Rectal smooth muscle tissue (tissue), 1 donor: Measurements from ENCODE around the gene ARHGAP6.

Experiments
- H3K27ac ChIP-seq: one replicate; pipeline ENCODE4 v1.7.0; 2013; ENCODE audit warnings: low read depth, low read length, inconsistent platforms
- H3K27me3 ChIP-seq: one replicate; pipeline ENCODE4 v1.7.0; 2013; ENCODE audit warnings: low read length; ENCODE audit not compliant: control insufficient read depth, insufficient read depth
- H3K36me3 ChIP-seq: one replicate; pipeline ENCODE4 v1.7.0; 2013; ENCODE audit warnings: low read length; ENCODE audit not compliant: control insufficient read depth, insufficient read depth
- H3K4me1 ChIP-seq: one replicate; pipeline ENCODE4 v1.7.0; 2013; ENCODE audit warnings: low read length; ENCODE audit not compliant: control insufficient read depth, insufficient read depth
- H3K4me3 ChIP-seq: one replicate; pipeline ENCODE4 v1.7.0; 2013; ENCODE audit warnings: low read length
- H3K9ac ChIP-seq: one replicate; pipeline ENCODE4 v1.7.0; 2013; ENCODE audit warnings: low read length

The ARHGAP6 gene

DNA sequence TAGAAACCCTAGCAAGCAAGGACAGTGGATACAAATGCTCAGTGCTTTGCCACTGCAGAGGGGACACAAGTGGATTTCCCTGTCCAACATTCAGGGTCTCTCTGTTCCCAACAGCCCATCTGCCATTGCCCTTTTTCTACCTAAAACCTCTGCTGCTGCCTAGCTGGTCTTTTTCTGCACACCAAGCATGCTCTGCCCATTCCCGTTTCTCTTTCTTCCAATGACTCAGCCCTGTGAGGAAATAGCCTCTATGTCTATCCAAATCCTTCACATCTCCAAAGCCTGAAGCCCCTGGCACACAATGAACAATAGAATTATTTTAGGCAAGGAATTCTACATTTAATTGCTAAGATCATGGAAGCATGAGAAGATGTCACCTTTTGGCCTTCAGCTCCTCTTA lies 378.2 kb downstream of the ARHGAP6 start:
- Histone ChIP-seq H3K27me3 (no peaks in the 10 kb centered on the region), H3K27ac (no peak overlapping the region), H3K4me3 (no peak overlapping the region), H3K36me3 (no peaks in the 10 kb centered on the region), H3K4me1 (no peaks in the 10 kb centered on the region), H3K9ac (no peak overlapping the region)

DNA sequence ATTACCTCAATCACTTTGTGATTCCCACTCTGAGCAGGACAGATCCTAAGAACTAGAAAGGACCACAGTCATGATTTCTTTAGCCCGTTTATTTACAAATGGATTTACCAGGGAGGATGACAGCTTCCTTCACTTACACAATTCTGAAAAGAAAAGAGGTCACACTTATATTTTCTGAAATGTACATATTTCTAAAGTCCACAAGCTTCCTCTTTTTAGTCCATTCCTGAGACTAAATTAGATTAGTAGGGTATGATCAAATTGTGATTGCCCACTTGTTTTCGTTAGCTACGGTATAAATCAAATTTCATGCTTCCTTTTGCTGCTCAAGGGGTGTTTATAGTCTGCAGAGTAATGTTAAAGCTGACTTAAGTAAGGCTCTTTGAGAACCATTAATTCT lies 380.1 kb downstream of the ARHGAP6 start:
- H3K9ac ChIP-seq, result no peak overlapping the region
- H3K27me3 ChIP-seq, result no peaks in the 10 kb centered on the region
- no peaks in the 10 kb centered on the region for H3K36me3 ChIP-seq
- H3K4me3 ChIP-seq, result no peak overlapping the region
- no peaks in the 10 kb centered on the region for H3K4me1 ChIP-seq
- H3K27ac ChIP-seq, result no peak overlapping the region

DNA sequence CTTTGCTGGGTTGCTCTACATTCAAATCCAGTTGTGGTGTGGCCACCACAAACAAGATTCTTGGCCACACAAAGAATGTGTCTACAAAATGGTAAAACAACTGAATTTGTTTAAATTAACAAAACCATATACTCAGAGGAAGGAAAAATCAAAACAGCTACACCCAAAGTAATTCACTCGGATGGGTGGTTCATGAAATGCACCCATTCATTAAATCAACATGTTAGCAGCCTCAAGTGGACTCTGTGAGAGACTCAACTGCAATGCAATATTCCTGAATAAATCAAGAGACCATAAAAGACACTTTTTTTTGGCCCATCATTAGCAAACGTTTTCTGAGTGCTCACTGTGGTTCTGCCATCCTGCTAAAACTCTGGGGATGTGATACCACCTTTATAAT lies 383.7 kb downstream of the ARHGAP6 start:
- no peak overlapping the region for H3K27ac ChIP-seq
- no peaks in the 10 kb centered on the region for H3K4me1 ChIP-seq
- no peak overlapping the region for H3K9ac ChIP-seq
- no peak overlapping the region for H3K4me3 ChIP-seq
- H3K36me3 ChIP-seq, result no peaks in the 10 kb centered on the region
- no peaks in the 10 kb centered on the region for H3K27me3 ChIP-seq

GRCh38 chrX:11273544-11273943 lies 392.2 kb downstream of the ARHGAP6 start:
- no peak overlapping the region for H3K9ac ChIP-seq
- H3K27ac ChIP-seq, result no peak overlapping the region
- H3K4me3 ChIP-seq, result no peak overlapping the region
- no peaks in the 10 kb centered on the region for H3K4me1 ChIP-seq
- no peaks in the 10 kb centered on the region for H3K36me3 ChIP-seq
- H3K27me3 ChIP-seq, result peaks cover 2% of the 10 kb centered on the region

DNA sequence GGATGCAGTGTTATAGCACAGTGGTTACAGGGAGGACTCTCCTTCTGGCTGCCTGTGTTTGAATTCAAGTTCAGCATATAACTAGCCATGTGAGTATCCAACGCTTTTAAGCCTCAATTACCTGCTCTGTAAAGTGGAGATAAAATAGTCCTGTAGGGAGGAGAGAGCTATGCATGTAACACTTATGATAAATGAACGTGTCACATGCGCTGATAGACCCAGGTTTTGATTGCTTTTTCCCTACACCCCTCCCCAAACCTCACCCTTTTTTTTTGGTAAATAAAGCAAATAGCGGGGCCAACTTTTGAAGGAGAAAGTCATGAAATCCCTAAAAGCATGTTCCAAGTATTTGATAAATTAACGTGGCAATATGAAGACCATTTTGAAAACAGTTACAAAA lies 392.9 kb downstream of the ARHGAP6 start:
- Histone ChIP-seq H3K27me3 (peaks cover 2% of the 10 kb centered on the region), H3K36me3 (no peaks in the 10 kb centered on the region), H3K9ac (no peak overlapping the region), H3K4me1 (no peaks in the 10 kb centered on the region), H3K27ac (no peak overlapping the region), H3K4me3 (no peak overlapping the region)

- H3K4me1 ChIP-seq, result no peaks in the 10 kb centered on the region
These were observed 393.4 kb downstream of the ARHGAP6 start for GRCh38 chrX:11272290-11272689.

GRCh38 chrX:11269996-11270395 lies 395.7 kb downstream of the ARHGAP6 start:
- Histone ChIP-seq H3K27ac (no peak overlapping the region), H3K36me3 (no peaks in the 10 kb centered on the region), H3K4me1 (no peaks in the 10 kb centered on the region), H3K9ac (no peak overlapping the region), H3K27me3 (peaks cover 2% of the 10 kb centered on the region), H3K4me3 (no peak overlapping the region)

More at GRCh38 chrX:11272290-11272689, 393.4 kb downstream of the ARHGAP6 start:
- Histone ChIP-seq H3K9ac (no peak overlapping the region), H3K27ac (no peak overlapping the region), H3K27me3 (peaks cover 2% of the 10 kb centered on the region), H3K36me3 (no peaks in the 10 kb centered on the region), H3K4me3 (no peak overlapping the region)

- Histone ChIP-seq H3K4me3 (no peak overlapping the region), H3K9ac (no peak overlapping the region), H3K4me1 (no peaks in the 10 kb centered on the region), H3K27me3 (peaks cover 2% of the 10 kb centered on the region), H3K36me3 (no peaks in the 10 kb centered on the region), H3K27ac (no peak overlapping the region)
These were observed 396.7 kb downstream of the ARHGAP6 start for GRCh38 chrX:11269006-11269405.

- no peak overlapping the region for H3K9ac ChIP-seq
- peaks cover 1% of the 10 kb centered on the region for H3K27me3 ChIP-seq
- H3K36me3 ChIP-seq, result no peaks in the 10 kb centered on the region
These were observed 398.3 kb downstream of the ARHGAP6 start for GRCh38 chrX:11267425-11267824.

GRCh38 chrX:11266573-11267003 lies 399.1 kb downstream of the ARHGAP6 start:
- no peaks in the 10 kb centered on the region for H3K36me3 ChIP-seq
- H3K4me3 ChIP-seq, result no peak overlapping the region
- H3K9ac ChIP-seq, result no peak overlapping the region
- no peaks in the 10 kb centered on the region for H3K4me1 ChIP-seq
- no peaks in the 10 kb centered on the region for H3K27me3 ChIP-seq
- no peak overlapping the region for H3K27ac ChIP-seq

More at GRCh38 chrX:11267425-11267824, 398.3 kb downstream of the ARHGAP6 start:
- Histone ChIP-seq H3K27ac (no peak overlapping the region), H3K4me1 (no peaks in the 10 kb centered on the region), H3K4me3 (no peak overlapping the region)

DNA sequence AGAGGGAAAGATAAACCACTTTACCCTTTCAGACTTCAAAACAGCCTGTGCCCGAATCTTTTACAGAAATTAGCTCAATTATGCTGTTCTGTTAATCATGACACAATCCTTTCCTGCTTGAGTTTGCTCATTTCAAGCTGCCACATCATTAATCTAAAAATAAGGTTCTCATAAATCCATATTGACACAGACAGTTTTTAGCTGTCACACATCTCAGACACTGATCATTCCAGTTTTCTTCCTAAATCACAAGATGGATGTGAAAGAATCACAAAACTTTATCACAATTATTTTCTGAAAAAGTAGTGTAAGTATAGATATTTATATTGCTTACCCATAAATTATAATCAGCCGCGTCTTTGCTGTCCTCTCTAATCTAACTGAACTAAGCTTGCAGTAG lies 400.4 kb downstream of the ARHGAP6 start:
- H3K36me3 ChIP-seq, result no peaks in the 10 kb centered on the region
- no peak overlapping the region for H3K9ac ChIP-seq
- H3K27me3 ChIP-seq, result no peaks in the 10 kb centered on the region
- H3K4me3 ChIP-seq, result no peak overlapping the region
- H3K27ac ChIP-seq, result no peak overlapping the region
- no peaks in the 10 kb centered on the region for H3K4me1 ChIP-seq

GRCh38 chrX:11264925-11265324 lies 400.8 kb downstream of the ARHGAP6 start:
- H3K9ac ChIP-seq, result no peak overlapping the region
- no peak overlapping the region for H3K4me3 ChIP-seq
- H3K27ac ChIP-seq, result no peak overlapping the region
- H3K27me3 ChIP-seq, result no peaks in the 10 kb centered on the region
- H3K36me3 ChIP-seq, result no peaks in the 10 kb centered on the region
- H3K4me1 ChIP-seq, result no peaks in the 10 kb centered on the region

DNA sequence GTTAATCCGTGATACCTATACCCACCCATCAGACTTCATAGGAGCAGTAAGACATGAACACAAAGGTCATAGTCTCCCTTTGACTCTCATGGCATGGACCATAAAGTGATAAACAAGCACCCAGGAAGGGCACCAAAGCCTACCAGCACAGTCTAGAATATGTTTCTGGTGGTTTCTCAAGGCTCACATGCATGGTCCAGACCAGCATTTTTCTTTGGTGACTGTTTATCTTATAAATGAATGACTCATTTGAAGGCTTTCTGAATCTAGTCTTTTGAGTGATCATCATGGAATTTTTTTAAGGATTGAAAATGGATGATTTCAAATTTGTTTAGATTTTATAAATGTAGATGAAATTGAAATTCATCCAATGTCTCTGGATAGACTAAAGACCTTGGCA lies 404.5 kb downstream of the ARHGAP6 start:
- no peak overlapping the region for H3K27ac ChIP-seq
- no peaks in the 10 kb centered on the region for H3K36me3 ChIP-seq
- no peaks in the 10 kb centered on the region for H3K27me3 ChIP-seq
- no peak overlapping the region for H3K4me3 ChIP-seq
- no peak overlapping the region for H3K9ac ChIP-seq
- H3K4me1 ChIP-seq, result no peaks in the 10 kb centered on the region
